ENCODE results near the gene LTBR.

DNA sequence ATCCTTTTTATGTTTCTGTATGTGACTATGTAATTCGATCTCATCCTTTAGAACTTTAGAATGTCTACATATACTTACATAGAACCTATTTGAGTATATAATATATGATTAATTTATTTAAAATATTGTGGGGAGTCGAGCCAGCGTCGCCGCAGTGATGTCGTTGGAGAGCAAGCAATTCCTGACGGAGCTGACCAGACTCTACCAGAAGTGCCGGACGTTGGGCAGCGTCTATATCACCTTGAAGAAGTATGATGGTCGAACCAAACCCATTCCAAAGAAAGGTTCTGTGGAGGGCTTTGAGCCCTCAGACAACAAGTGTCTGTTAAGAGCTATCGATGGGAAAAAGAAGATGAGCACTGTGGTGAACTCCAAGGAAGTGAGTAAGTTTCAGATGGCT is 54.4 kb downstream of the LTBR start:
- TF ChIP-seq, protein P1, sequence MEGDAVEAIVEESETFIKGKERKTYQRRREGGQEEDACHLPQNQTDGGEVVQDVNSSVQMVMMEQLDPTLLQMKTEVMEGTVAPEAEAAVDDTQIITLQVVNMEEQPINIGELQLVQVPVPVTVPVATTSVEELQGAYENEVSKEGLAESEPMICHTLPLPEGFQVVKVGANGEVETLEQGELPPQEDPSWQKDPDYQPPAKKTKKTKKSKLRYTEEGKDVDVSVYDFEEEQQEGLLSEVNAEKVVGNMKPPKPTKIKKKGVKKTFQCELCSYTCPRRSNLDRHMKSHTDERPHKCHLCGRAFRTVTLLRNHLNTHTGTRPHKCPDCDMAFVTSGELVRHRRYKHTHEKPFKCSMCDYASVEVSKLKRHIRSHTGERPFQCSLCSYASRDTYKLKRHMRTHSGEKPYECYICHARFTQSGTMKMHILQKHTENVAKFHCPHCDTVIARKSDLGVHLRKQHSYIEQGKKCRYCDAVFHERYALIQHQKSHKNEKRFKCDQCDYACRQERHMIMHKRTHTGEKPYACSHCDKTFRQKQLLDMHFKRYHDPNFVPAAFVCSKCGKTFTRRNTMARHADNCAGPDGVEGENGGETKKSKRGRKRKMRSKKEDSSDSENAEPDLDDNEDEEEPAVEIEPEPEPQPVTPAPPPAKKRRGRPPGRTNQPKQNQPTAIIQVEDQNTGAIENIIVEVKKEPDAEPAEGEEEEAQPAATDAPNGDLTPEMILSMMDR (IDR thresholded peaks at IDR 0.05), result no peak
- TF ChIP-seq POLR2AphosphoS5 (IDR thresholded peaks at IDR 0.05), result no peak
